Activated CD4-positive, alpha-beta T cell treated with anti-CD3 and anti-CD28 coated beads for 4 hours (primary cell): Measurements from ENCODE around the gene COL19A1.
"Not testable (repeated sequence)": the region's sequence is repeated elsewhere in the genome, so short reads cannot be mapped to it uniquely, and the experiment has no call there.

Source experiments
- DNase-seq, 2 donors: peaks; one replicate each; pipeline ENCODE4 v3.0.0-alpha.2; 2020

Gene COL19A1

DNA sequence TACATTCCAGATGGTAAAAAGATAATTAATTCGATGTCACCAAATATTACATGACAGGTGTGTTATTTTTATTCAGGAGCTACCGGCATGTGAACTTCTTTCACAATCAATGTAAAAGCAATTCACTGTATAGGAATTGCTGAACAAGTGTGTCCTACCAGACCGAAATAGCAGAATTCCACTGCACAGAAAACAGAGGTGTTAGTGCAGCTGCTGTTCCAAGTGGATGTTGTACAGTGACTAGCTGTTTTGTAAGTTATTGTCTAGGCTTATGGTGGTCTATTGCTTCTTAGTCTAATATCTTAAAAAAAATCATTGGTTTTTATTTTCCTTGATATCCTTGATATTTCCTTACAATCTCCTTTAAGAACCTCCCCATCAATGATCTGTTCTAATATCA lies 107.4 kb downstream of the COL19A1 start:
- no peak for DNase-seq

DNA sequence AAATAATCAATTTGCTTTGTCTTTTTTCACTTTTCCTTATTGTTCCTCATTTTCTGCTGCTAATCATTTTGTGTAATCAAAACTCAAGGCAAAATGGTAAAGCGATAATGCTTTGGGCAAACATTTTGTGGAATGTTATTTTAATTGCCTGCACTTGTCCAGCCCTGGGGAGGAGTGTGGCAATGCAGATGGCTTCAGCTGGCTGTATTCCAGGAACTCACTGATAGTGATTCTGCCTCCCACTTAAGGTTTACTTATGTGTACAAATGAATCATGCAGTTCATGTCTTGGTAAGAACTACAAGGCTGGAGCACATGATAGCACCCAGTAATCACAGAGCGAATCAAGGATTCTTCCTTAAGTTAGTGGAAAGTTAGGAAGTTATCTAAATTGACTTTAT lies 107.8 kb downstream of the COL19A1 start:
- no peak for DNase-seq

DNA sequence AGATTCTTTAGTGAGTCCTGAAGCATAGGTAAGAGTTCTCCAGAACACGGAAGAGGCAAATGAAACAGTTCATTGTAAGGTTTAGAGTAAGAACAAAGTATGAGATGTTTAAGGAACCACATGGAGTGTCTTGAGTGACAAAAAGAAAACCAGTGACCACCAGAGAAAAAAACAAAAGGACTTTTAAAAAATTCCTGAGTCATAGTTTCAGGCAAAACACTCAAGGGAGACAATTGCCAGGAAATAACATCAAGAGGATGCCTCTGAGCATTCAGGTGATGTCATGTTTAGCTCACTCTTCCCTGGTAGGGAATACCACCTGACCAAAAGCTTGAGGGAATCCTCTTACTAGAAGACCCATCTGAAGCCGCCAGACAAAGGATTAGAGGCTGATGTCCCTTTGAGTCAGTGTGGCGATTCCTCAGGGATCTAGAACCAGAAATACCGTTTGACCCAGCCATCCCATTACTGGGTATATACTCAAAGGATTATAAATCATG lies 110.3 kb downstream of the COL19A1 start:
- no peak for DNase-seq

DNA sequence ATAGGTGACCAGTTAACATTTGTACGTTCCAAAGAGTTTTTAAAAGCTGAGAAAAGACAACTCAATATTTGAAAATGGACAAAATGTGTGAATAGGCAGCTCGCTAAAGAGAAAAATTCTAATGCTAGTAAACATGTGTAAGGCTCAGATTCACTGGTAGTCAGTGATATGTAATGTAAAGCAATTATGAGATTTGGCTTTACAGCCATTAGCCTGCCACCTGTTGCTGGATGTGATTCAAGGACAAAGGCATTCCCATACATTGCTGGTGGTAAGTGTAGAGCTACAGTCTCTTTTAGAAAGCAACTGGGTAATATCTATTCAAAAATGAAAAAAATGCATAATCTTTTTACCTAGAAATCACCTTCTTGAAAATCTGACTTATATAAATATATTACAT lies 114.3 kb downstream of the COL19A1 start:
- DNase-seq = no peak

DNA sequence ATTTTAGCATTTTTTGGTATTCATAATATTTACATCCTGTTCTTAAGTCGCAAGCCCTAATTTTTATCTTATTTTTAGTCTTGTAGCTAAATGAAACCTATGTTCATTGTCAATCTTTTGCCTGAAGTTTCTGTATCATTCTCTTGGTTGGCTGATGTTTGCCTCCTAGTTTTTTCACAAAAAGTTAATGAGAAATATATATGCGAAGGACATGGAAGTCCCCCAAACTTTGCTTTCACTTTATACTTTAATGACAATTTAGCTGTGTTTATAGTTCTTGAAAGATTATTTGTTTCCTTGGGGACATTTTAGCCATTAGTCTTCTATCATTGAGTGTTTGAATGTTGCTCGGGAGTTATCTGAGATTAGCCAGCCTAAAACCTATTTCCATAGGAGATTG lies 118.2 kb downstream of the COL19A1 start:
- no peak for DNase-seq

DNA sequence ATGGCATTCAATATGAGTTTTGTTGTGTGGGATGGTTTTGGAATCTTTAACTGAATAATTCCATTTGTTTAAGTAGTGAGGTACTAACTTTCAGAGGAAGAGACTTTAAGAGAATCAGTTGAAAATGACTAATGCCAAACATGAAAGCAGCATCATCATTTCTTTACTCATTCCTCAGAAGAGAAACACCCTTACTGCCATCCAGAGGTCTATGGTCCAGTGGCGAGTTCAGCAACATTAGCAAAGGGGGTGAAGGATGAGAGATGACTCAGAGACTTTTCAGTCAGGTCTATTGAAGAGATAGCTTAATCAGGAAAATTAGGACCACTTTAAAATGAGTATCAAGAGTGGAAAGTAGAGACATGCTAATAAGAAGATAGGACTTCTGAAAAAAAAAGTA lies 118.8 kb downstream of the COL19A1 start:
- DNase-seq = no peak

DNA sequence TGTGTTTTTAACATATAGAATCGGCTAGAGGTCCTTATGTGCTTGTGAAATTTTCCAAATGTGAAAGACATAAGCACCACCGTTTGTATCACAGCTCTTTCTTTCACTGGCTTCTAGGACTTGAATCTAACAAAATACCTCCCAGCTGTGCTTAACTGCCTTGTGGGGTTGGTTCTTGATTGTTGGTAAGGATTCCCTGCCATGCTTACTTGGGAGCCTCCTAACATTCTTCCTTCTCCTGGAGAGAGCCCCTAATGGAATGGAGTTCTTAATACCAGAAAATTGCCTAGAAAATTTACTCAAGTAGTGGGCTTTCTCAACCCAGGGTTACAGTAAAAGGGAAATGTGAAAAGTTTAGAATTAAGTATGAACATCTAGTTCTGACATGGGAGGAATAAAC lies 121.2 kb downstream of the COL19A1 start:
- no peak for DNase-seq

DNA sequence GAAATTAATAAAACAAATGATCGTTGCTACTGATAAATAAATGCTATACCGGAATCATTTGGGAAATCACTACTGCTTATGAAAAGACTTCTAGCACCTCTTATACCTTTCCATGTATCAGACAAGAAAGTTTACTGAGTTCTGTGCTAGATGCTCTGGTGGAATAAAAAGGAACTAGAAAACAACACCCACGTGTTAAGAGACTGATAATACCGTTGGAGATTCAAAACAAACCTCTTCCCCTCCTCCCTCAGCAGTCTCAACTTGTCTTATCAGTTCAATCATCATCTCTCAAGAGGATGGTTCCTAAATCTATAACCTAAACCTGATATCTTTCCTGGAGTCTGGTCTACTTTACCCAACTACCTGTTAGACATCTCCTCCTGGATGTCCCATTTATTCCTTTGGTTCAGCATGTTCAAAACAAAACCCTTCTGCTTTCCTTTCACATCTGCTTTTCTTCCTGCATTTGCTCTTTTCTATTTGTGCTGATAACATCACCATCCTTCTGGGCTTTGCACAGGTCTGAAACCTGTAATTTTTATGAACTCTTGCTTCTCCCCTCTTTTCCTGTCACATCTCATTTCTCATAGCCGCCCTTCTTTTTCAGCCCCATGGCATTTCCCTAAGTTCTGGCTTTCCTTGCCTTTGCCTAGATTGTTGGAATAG lies 122.2 kb downstream of the COL19A1 start:
- no peak for DNase-seq

DNA sequence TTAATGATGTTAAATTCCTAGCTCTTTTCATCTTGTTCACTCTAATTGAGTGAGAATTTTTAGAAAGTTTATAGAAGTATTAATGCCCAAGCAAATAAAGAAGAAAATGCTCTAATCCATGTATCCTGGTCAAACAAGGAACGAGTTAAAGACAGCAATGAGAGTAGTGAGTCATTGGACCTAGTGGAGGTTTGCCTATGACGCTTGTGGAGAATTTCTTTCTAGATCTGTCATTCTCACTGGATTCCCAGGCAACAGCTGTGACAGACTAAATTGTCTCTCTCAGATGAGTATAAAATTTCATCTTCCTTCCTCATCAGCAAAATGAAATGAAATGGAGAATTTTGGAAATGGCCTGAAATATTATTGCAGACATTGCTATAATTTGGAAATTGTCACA lies 127.9 kb downstream of the COL19A1 start:
- DNase-seq = no peak

DNA sequence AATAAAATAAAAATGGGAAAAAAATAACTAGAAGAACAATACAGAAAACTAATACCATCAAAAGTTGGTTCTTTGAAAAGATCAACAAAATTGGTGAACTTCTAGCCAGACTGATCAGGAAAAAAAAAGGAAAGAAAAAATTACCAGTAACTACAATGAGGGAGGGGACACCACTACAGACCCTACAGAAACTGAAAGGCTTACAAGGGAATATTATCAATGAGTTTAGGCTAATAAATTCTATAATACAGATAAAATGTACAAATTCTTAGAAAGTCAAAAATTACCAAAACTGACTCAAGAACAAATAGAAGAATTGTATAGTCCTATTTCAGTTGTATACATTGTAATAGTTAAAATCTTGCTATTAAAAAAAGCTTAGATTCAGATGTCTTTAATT lies 141.8 kb downstream of the COL19A1 start:
- no peak for DNase-seq

DNA sequence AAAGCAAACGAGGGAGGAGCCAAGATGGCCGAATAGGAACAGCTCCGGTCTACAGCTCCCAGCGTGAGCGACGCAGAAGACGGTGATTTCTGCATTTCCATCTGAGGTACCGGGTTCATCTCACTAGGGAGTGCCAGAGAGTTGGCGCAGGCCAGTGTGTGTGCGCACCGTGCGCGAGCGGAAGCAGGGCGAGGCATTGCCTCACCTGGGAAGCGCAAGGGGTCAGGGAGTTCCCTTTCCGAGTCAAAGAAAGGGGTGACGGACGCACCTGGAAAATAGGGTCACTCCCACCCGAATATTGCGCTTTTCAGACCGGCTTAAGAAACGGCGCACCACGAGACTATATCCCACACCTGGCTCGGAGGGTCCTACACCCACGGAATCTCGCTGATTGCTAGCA lies 144.0 kb downstream of the COL19A1 start:
- DNase-seq = not testable (repeated sequence)

DNA sequence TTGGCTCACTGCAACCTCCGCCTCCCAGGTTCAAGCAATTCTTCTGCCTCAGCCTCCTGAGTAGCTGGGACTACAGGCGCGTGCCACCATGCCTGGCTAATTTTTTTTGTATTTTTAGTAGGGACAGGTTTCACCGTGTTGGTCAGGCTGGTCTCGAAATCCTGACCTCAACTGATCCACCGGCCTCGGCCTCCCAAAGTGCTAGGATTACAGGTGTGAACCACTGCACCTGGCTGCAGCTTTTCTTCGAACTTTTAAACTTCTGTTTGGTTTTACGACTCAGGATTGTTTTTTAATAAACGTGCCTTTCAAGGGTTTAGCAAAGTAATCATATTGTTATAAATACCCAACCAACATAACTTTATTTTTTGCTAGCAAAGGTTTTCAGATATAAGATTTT lies 156.8 kb downstream of the COL19A1 start:
- not testable (repeated sequence) for DNase-seq

DNA sequence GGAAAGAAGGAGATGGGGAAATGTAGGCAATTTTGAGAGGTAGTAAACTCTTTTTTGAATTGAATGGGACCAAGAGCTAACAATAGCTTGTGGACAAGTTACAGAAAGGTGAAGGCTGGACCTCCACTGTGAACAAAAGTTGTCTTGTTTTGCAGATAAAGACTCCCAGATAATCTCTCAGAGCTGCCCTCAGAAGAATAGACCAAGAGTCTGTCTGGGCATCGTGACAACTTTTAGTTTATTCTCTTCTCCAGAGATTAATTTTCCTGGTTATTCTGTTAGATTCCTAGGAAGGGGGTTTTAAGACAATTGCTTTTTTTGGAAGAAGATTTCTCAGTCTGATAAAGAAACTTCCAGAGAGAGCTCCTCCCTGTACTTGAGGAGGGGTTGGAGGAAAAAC lies 161.9 kb downstream of the COL19A1 start:
- DNase-seq = no peak

DNA sequence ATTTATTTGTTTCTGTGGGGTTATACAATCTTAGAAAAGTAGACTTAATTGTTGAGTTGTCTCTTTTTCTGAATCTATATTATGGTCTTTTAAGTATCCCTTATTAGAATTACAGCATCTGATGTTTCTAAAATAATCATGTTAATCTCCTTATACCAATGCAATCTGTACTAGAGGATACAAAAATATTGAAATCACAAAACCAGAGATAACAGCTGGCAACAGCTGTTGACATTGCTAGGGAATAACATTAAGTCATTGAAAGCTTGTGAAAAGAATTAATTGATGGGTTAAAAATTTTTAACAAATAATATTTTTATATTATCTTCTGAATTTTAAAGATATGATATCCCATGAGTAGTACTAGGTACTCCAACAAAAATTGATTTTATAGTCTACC lies 162.6 kb downstream of the COL19A1 start:
- no peak for DNase-seq

DNA sequence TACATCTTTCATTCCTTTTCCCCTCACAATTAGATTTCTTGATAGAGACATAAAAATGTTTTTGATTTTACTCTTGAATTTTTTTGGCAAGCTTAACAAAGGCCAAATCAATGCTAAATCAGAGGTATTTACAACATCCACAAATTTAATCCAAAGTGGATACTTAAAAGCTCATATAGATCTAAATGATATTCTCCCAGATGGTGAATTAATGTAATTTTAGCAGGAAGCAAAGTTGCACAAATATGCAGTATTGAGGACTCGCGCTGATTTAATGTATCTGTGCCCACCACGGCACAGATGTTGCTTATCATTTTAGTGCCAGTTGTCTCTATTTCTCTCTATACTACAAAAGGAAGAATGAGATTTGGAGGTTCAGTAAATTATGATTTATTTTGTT lies 167.4 kb downstream of the COL19A1 start:
- DNase-seq = no peak

DNA sequence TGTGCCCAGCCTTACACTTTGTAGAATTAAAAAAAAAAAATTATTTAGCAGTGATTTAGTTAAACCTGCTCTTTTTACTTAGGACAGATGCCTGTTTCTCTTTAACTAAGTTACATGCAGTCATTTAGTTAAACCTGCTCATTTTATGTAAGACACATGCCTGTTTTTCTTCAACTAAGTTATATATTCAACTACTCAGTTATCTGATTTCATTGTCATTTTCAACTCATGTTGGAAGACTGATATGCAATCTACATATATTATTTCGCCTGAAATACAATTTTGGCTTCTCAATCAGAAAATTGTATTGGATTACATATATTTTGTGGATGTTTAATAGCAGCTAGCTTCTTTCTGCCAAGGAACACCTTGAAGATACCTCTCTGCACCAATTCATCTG lies 171.1 kb downstream of the COL19A1 start:
- no peak for DNase-seq

DNA sequence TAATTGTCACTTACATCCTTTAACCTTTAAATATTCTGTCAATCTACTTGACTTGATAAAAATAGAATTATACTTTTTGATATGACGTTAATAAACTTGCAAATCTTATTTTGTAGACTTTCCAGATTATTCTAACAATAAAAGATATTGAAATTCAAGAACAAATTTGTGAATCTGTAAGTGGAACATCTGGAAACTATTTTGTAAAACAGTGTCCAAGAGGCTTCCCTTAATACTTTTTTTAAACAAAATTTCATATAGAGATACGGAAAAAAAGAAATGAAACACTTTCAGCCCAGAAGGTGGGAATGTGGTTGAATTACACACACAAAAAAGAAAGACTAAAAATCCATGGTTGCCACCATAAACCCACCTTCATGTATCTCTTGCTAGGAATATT lies 174.4 kb downstream of the COL19A1 start:
- DNase-seq = no peak

DNA sequence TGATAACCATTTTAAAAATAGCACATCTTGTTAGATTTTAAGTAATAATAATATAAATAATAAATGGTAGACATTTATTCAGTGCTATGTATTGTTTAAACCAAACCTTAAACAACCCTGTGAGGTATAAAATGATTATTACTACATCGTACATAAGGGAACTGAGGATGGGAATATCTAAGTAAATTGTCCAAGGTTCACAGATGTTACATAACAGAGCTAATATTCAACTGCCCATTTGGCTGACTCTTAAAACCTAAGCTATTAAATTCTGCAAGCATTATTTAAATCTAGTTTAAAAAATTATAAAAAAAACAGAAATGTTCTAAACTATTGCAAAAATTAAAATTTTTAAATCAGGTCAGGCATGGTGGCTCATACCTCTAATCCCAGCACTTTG lies 175.1 kb downstream of the COL19A1 start:
- DNase-seq = no peak

DNA sequence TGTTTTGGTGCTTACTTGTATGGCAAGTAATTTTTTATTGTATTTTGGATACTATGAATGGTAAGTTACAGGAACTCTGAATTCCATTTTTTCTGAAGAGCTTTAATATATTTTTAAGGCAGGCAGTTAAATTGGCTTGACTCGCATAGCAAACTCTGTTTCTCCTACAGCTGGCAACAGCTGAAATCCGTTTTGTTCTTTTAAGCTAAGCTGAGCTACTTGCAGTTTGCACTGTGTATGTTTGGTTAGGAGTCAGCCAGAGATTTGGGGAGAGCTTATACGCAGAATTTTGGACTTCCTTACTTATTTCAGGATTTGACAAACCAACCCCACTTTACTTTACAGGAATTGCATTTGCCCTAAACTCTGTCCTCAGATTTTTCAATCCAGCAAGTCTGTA lies 179.1 kb downstream of the COL19A1 start:
- no peak for DNase-seq

DNA sequence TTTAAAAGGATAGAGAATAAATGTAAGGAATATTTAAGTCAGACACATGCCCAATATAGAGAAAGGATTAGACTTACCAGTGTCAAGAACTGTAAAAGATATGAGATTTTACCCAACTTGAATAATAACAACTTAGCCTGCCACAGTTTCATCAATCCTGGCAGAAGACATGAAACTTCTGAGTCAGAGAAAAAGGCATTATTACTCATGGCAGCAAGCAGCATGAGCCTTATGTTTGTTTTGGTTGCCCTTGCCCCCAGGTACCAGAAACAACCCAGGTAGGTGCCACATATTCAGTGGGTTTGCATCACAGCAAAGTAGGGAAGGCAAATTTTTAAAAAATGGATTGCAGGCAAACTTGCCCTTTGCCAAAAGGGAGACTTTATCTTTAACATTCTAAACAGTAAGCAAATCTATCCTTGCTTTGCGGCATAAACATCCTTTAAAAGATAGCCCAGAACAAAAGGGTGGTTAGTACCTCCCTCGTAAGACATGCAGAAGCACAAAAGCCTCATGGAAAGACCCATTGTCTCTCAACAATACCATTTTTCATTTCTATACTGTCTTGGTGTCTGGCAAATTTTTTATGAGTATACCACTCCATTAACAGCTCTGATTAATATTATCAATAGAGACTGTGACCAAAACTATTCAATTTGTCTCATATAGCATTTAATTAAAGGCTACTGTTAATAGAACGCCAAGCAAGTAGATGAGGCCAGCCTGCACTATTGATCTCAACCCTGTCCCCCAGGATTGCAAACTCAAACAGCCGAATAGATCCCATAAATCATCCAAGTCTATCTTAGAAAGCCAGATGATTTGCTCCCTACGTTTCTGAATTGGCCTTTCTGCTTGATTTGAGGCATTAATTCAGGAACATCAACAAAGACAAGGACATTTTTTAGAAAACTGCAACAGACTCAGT lies 185.1 kb downstream of the COL19A1 start:
- no peak for DNase-seq

DNA sequence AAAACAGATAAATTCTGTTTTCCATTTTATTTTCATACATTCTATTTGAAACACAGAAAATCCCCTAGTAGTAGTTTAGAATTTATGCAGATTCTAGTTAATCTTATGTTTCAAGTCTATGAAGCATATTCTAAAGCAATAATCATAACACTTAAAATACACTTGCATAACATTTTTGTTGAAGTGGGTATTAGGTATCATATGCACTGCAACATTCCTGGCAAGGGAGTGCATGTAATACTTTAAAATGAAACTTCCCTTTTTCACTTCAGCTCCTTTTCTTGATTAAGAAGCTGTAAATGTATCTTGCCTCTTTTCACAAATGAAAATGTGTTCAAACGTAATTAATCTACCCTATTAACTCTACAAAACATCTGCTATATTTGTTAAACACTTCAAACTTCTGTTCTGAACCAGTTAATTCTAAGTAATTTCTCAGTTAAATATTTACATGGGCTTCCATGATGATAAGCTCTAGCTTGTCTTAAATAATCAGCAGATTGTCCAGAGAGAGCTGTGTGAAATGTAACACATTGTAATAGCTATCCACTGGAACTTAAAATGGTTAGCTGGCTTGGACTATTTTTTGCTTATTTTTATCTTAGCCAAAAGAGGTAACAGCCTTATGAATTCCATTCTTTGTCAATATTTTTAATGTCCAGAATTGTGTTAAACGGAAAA lies 192.8 kb downstream of the COL19A1 start:
- DNase-seq = no peak

DNA sequence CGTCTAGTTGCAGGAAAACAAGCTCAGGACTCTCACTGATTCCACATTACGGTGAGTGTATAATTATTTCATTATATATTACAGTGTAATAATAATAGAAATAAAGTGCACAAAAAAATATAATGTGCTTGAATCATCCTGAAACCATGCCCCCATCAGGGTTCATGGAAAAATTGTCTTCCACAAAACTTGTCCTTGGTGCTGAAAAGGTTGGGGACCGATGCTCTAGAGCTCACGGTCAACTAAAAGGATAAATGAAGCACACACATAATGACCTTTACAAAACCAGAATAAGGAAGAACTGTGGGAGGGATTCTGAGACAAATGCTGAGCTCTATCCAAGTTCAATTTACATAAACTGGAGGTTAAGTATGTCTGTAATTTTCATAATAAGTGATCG lies 194.3 kb downstream of the COL19A1 start:
- DNase-seq = no peak

DNA sequence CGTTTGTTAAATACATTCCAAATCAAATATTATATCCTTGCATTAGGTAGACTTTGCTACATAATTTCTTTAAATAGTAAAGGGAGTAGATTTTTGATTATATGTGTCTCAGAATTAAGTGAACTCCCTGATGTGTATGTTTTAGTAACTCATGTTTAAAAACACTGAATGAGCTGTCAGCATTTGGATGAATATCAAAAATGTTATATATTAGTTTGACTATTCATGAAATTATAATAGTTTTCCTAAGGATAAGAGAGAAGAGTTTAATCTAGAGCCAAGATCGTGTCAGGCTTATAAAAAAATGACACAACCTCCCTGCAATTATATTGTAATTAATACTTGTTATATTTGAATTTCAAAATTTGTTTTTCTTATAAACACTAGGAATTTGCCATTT lies 195.2 kb downstream of the COL19A1 start:
- no peak for DNase-seq

DNA sequence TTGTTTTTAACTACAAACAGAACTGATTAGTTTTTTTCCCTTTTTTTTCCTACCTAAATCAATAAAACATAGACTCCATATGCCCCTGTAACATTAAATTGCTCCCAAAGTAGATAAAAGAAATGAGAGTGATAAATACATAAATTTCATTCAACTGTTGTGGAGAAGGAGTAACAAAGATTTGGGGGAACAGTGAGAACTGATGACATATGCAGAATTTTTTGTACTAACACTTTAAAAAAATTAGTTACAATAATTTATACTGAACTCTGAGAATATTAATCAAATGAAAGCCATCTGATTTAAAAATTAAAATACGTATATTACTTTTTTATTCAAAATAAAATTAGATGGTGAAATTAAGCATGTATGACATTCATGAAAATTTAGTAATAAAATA lies 195.7 kb downstream of the COL19A1 start:
- no peak for DNase-seq
